H9 (cell line): Measurements from ENCODE around the gene LHFPL6. TPM values are rescaled to one million over a fixed set of nuclear protein-coding genes. Genes with fewer than 3 reads are reported as not detected.

ENCODE experiments used
- DNase-seq: peaks from one replicate; pipeline ENCODE4 v3.0.0-alpha.2; 2017
- H2AFZ ChIP-seq: one replicate; pipeline ENCODE4 v1.6.1; 2013; ENCODE audit warnings: mild to moderate bottlenecking, low read length, control low read depth, moderate library complexity
- H2AK5ac ChIP-seq: 2 replicates; pipeline ENCODE4 v1.6.1; 2013; ENCODE audit warnings: low read length, control low read depth, mixed read lengths; ENCODE audit not compliant: insufficient read length
- H2BK120ac ChIP-seq: one replicate; pipeline ENCODE4 v1.6.1; 2013; ENCODE audit warnings: low read depth, mild to moderate bottlenecking, low read length, control low read depth, inconsistent platforms; ENCODE audit not compliant: poor library complexity, severe bottlenecking
- H2BK12ac ChIP-seq: 2 replicates; pipeline ENCODE4 v1.6.1; 2013; ENCODE audit warnings: low read length, control low read depth, mixed read lengths, low read depth; ENCODE audit not compliant: insufficient read length
- H2BK15ac ChIP-seq: 2 replicates; pipeline ENCODE4 v1.6.1; 2013; ENCODE audit warnings: low read depth, low read length, control low read depth
- H2BK20ac ChIP-seq: one replicate; pipeline ENCODE4 v1.6.1; 2013; ENCODE audit warnings: low read depth, mild to moderate bottlenecking, low read length, control low read depth, inconsistent platforms; ENCODE audit not compliant: poor library complexity, severe bottlenecking
- H2BK5ac ChIP-seq: 2 replicates; pipeline ENCODE4 v1.6.1; 2013; ENCODE audit warnings: low read length, control low read depth, mixed read lengths; ENCODE audit not compliant: insufficient read length
- H3K14ac ChIP-seq: 2 replicates; pipeline ENCODE4 v1.6.1; 2013; ENCODE audit warnings: low read length, control low read depth; ENCODE audit not compliant: insufficient read depth
- H3K18ac ChIP-seq: 2 replicates; pipeline ENCODE4 v1.6.1; 2013; ENCODE audit warnings: low read depth, mild to moderate bottlenecking, mixed read lengths, low read length, control low read depth; ENCODE audit not compliant: insufficient read length
- H3K23ac ChIP-seq: 2 replicates; pipeline ENCODE4 v1.6.1; 2013; ENCODE audit warnings: low read length, control low read depth, mixed read lengths, low read depth; ENCODE audit not compliant: insufficient read length
- H3K23me2 ChIP-seq: 2 replicates; pipeline ENCODE4 v1.6.1; 2013; ENCODE audit warnings: low read depth, mild to moderate bottlenecking, mixed read lengths, low read length, control low read depth; ENCODE audit not compliant: insufficient read length, poor library complexity, severe bottlenecking
- H3K27ac ChIP-seq: 2 replicates; pipeline ENCODE4 v1.5.1; 2013; ENCODE audit warnings: low read length, control low read depth, mixed read lengths, low read depth; ENCODE audit not compliant: insufficient read length
- H3K27me3 ChIP-seq: 2 replicates; pipeline ENCODE4 v1.6.1; 2013; ENCODE audit warnings: low read length, control low read depth, inconsistent platforms; ENCODE audit not compliant: insufficient read depth
- H3K4ac ChIP-seq: 2 replicates; pipeline ENCODE4 v1.6.1; 2013; ENCODE audit warnings: low read depth, mild to moderate bottlenecking, control low read depth, inconsistent platforms, low read length, moderate library complexity
- H3K4me1 ChIP-seq: 2 replicates; pipeline ENCODE4 v1.6.1; 2013; ENCODE audit warnings: low read length, control low read depth, inconsistent platforms; ENCODE audit not compliant: insufficient read depth
- H3K4me2 ChIP-seq: 2 replicates; pipeline ENCODE4 v1.6.1; 2013; ENCODE audit warnings: low read length, control low read depth, mixed read lengths; ENCODE audit not compliant: insufficient read length, insufficient read depth
- H3K56ac ChIP-seq: 2 replicates; pipeline ENCODE4 v1.6.1; 2013; ENCODE audit warnings: low read depth, mild to moderate bottlenecking, mixed read lengths, low read length, control low read depth; ENCODE audit not compliant: insufficient read length
- H3K79me1 ChIP-seq: 2 replicates; pipeline ENCODE4 v1.6.1; 2013; ENCODE audit warnings: low read depth, mild to moderate bottlenecking, moderate library complexity, low read length, control low read depth, inconsistent platforms; ENCODE audit not compliant: insufficient read depth, poor library complexity, severe bottlenecking
- H3K79me2 ChIP-seq: 2 replicates; pipeline ENCODE4 v1.6.1; 2013; ENCODE audit warnings: low read length, control low read depth, inconsistent platforms; ENCODE audit not compliant: insufficient read depth
- H3K9ac ChIP-seq: 2 replicates; pipeline ENCODE4 v1.6.1; 2013; ENCODE audit warnings: low read length, control low read depth, mixed read lengths; ENCODE audit not compliant: insufficient read length; ENCODE audit errors: extremely low read depth
- H3K9me3 ChIP-seq: one replicate; pipeline ENCODE4 v1.6.1; 2013; ENCODE audit warnings: low read depth, low read length, inconsistent platforms; ENCODE audit not compliant: control insufficient read depth
- H3T11ph ChIP-seq: one replicate; pipeline ENCODE4 v1.6.1; 2013; ENCODE audit warnings: mild to moderate bottlenecking, low read length, control low read depth, inconsistent platforms
- H4K20me1 ChIP-seq: one replicate; pipeline ENCODE4 v1.6.1; 2013; ENCODE audit not compliant: control insufficient read depth, insufficient read length, insufficient read depth
- H4K5ac ChIP-seq: 2 replicates; pipeline ENCODE4 v1.6.1; 2013; ENCODE audit warnings: low read depth, mild to moderate bottlenecking, mixed read lengths, low read length, control low read depth; ENCODE audit not compliant: insufficient read length
- H4K8ac ChIP-seq: replicated peaks from 2 replicates; pipeline ENCODE4 v1.6.1; 2013; ENCODE audit warnings: low read length, control low read depth, mixed read lengths, low read depth; ENCODE audit not compliant: insufficient read length
- H4K91ac ChIP-seq: 2 replicates; pipeline ENCODE4 v1.6.1; 2013; ENCODE audit warnings: low read depth, mild to moderate bottlenecking, moderate library complexity, mixed read lengths, low read length, control low read depth; ENCODE audit not compliant: insufficient read length
- H3K27ac Mint-ChIP-seq, 3 experiments: 2 replicates in 2 of 3; 3 replicates in 1 of 3; pipeline ENCODE4 v1.8.0; 2020 to 2021; ENCODE audit warnings: mixed read lengths in 3 of 3, mild to moderate bottlenecking in 1 of 3, moderate library complexity in 1 of 3
- H3K27me3 Mint-ChIP-seq: 2 replicates; pipeline ENCODE4 v1.8.0; 2021; ENCODE audit warnings: low read depth, mild to moderate bottlenecking, moderate library complexity, mixed read lengths
- H3K36me3 Mint-ChIP-seq, 3 experiments: 2 replicates in 2 of 3; 3 replicates in 1 of 3; pipeline ENCODE4 v1.8.0; 2020 to 2021; ENCODE audit warnings: low read depth in 3 of 3, mixed read lengths in 3 of 3; ENCODE audit not compliant: insufficient read depth in 1 of 3
- H3K4me1 Mint-ChIP-seq, 2 experiments: 2 replicates each; pipeline ENCODE4 v1.8.0; 2020; ENCODE audit warnings: mixed read lengths in 2 of 2
- H3K4me3 Mint-ChIP-seq, 2 experiments: 2 replicates in 1 of 2; 3 replicates in 1 of 2; pipeline ENCODE4 v1.8.0; 2020 to 2021; ENCODE audit warnings: mild to moderate bottlenecking in 2 of 2, mixed read lengths in 2 of 2, moderate library complexity in 1 of 2
- H3K9me3 Mint-ChIP-seq, 2 experiments: 2 replicates in 1 of 2; 3 replicates in 1 of 2; pipeline ENCODE4 v1.8.0; 2020; ENCODE audit warnings: mild to moderate bottlenecking in 2 of 2, mixed read lengths in 2 of 2, moderate library complexity in 1 of 2
- WGBS: extraction: QIAGEN DNeasy Blood & Tissue Kit; methylation state at CpG from one replicate; pipeline ENCODE4 v1.1.7; 2013; ENCODE audit warnings: missing lambda C conversion rate, low lambda C conversion rate, mixed read lengths; ENCODE audit not compliant: insufficient read length; ENCODE audit errors: extremely low coverage; 5-methylcytosine and 5-hydroxymethylcytosine counted together
- total RNA-seq: library from RNA; stranded (reverse); gene quantifications from 2 replicates; pipeline ENCODE4 v1.2.1, GENCODE V29; 2021
- TF ChIP-seq, protein P1 (sequence below): fragments of 200-600 bp; sonication (generic); conservative IDR thresholded peaks from 3 replicates; pipeline ENCODE4 v1.8.0; 2021; ENCODE audit warnings: antibody characterized with exemption, mild to moderate bottlenecking

Gene LHFPL6
- total RNA-seq, 1 experiment from 2014 or later: 3.5 TPM

DNA sequence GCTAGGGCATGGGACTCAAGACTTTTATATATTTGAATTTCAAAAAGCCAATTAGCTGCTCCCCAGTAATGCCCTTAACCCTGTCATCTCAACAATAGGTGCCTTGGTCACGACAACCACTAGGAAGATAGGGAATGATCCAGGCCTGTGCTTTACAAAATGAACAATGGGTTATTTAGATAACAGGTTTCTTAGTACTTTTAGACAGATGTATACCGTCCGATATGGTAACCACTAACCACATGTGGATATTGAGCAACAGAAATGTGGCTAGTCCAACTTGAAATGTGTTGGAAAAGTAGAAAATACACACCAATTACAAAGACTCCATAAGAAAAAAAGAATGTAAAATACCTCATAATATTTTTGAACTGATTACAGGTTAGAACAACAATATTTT, 201.2 kb downstream of the LHFPL6 start:
- Histone ChIP-seq H4K20me1 (no peaks in the 10 kb centered on the region), H3K4me1 (peaks cover 7% of the 10 kb centered on the region; the same call in 1 of the 2 replicates), H4K8ac (no peak overlapping the region), H3K23ac (no peak overlapping the region), H3K79me2 (no peaks in the 10 kb centered on the region), H4K91ac (no peak overlapping the region), H3K4me2 (no peak overlapping the region), H3K4ac (no peak overlapping the region), H2BK5ac (no peak overlapping the region), H2BK20ac (no peak overlapping the region), H3K9ac (no peak overlapping the region), H3K14ac (no peak overlapping the region), H3K27me3 (no peaks in the 10 kb centered on the region; the same call in 1 of the 2 replicates), H2AK5ac (no peak overlapping the region), H2AFZ (no peak overlapping the region), H2BK12ac (no peak overlapping the region), H3K9me3 (no peaks in the 10 kb centered on the region), H3K18ac (no peak overlapping the region), H3T11ph (no peak overlapping the region), H3K23me2 (no peaks in the 10 kb centered on the region), H3K27ac (no peak overlapping the region), H3K56ac (no peak overlapping the region), H4K5ac (no peak overlapping the region), H2BK120ac (no peak overlapping the region), H3K79me1 (no peaks in the 10 kb centered on the region), H2BK15ac (no peak overlapping the region)
- Mint-ChIP-seq H3K9me3 (no peaks in the 10 kb centered on the region), H3K4me3 (no peak overlapping the region), H3K27ac (no peak overlapping the region), H3K27me3 (peaks cover 41% of the 10 kb centered on the region), H3K4me1 (peaks cover 18% of the 10 kb centered on the region in 2 experiments), H3K36me3 (no peaks in the 10 kb centered on the region)
- WGBS: no CpG with 5 or more reads among the region's 3 CpGs
- TF ChIP-seq, protein P1, sequence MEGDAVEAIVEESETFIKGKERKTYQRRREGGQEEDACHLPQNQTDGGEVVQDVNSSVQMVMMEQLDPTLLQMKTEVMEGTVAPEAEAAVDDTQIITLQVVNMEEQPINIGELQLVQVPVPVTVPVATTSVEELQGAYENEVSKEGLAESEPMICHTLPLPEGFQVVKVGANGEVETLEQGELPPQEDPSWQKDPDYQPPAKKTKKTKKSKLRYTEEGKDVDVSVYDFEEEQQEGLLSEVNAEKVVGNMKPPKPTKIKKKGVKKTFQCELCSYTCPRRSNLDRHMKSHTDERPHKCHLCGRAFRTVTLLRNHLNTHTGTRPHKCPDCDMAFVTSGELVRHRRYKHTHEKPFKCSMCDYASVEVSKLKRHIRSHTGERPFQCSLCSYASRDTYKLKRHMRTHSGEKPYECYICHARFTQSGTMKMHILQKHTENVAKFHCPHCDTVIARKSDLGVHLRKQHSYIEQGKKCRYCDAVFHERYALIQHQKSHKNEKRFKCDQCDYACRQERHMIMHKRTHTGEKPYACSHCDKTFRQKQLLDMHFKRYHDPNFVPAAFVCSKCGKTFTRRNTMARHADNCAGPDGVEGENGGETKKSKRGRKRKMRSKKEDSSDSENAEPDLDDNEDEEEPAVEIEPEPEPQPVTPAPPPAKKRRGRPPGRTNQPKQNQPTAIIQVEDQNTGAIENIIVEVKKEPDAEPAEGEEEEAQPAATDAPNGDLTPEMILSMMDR: no peak
- DNase-seq: no peak
